ENCODE results near the gene ZNF750. TPM values are rescaled to one million over a fixed set of nuclear protein-coding genes. Genes with fewer than 3 reads are reported as not detected.
A peak's percentile ranks its signal among the peaks of the same experiment; 100 is the strongest.

The ZNF750 gene
- total RNA-seq = not detected
- long read RNA-seq, partial matches to known transcripts = 1 of 1 reads
- long read RNA-seq, other reads (novel, unspliced or antisense) = 0 of 1 reads

DNA sequence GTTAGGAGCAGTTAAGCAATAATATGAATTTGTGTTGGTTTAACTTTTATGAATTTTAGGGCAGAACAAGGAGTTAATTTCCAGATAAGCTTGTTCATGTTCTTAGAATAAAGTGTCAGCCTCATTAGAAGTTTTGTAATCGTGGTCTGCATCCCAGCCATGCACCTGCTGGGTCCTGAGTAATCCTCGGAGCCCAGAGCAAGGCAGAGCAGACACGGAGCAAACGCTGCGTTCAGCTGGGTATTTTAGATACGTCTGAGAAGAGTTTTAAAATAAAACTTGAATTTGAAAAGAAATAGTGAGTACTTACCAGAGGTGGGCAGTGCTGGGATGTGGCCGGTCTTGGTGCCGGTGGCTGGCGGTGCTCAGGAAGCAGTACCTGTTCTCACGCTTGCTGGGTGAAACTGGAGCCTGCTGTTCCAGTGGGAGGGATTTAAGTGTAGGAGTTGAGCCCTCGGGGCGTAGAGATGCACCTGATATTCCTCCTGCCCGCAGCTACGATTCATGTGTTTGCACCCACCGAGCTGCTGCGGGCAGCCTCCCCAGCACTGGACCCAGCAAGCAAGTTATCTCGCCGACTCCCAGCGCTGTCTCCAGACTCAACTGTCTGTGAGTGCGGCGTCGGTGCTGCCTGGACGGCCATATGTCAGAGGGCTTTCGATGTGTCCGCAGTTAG, at the start of gene ZNF750:
Gene ZNF750 (minus strand): TSS at position 406 of the 676 bp plus-strand sequence. CDS start 7,568 bp downstream, outside the sequence.
- intact Hi-C loops (cut with DNase I) = loop anchor here (10.0 kb wide), 1 partner anchor 75 kb away; no protein-coding TSS in a partner anchor
- DNase-seq (ENCODE audit: low spot score) = no peak

DNA sequence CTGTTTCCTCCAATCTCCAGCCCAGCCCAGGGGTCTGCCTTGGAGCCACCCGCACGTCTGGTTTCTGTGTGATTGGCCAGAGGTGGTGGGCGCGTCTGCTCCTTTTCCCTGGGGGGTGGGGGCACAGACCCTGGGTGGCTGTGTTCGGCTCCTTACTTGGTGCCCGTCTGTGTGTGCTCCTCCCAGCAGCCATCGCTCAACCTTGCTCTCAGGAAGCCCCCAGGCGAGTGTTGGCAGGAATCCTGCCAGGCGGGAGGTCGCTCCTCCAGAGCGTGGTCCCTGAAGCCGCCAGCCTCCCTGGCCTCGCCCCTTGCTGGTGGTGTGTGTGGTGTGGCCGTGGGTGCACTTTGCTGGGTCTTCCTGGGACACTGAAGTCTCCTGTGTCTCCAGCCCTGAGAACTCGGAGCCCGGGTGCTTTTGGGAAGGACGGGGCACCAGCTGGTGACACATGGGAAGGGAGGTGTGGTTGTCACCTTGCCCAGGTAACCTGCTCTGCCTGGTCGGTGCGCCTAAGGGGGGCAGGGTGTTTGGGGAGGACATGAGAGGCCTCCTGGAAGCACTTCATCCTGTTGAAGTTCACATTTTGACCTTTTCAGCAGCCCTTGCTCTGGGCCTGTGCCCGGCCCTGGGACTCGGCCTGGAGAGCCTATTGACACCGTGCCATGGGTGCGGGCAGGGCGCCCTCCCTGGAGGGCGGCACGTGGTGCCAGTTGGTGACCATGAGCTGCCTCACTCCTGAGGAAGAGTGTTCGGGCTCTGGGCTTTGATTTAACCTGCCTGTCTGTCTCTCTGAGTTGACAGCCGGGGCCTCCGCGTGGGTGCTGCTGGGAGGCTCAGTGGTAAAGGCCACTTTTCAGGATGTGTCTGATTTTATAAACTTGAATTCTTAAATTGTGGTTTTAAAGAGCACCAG, 49.0 kb upstream of the ZNF750 start:
- DNase-seq (ENCODE audit: low spot score) = no peak
- intact Hi-C loops (cut with DNase I) = no loop called here

DNA sequence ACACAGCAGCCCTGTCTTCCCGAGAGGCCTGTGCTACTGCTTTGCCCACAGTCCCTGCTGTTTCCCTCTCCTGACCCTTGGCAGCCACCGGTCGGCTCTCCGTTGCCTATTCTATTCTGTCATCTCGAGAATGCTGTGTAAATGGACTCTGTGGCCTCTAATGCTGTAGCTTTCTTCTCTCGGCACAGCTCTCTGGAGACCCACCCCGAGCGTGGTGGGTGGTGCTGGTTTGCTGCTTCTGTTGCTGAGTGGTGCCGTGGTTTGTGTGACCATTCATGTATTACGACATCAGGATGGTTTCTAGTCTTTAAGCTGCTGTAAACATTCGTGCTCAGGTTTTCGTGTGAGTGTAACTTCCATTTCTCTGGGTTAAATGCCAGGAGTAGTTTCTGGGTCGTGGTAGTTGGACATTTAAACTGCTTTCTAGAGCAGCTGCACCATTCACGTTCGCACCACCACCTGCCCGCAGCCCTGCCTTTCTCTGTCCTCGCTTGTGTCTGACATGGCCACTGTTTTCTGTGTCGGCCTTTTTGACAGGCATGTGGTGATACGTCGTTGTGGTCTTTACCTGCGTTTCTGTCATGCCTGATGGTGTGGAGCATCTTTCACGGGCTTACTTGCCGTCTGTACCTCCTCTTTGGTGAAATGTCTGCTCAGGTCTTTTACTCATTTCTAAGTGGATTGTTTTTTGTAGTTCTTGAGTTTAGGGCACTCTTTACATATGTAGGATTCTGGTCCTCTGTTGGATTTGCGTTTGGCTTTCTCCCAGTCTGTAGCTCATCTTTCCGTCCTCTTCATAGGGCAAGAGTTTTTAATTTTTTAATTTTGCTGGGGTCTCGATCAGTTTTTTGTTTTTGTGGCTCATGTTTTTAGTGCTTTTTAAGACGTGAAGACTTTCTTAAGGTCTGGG, 47.7 kb upstream of the ZNF750 start:
- intact Hi-C loops (cut with DNase I) = no loop called here
- no peak for DNase-seq (ENCODE audit: low spot score)

DNA sequence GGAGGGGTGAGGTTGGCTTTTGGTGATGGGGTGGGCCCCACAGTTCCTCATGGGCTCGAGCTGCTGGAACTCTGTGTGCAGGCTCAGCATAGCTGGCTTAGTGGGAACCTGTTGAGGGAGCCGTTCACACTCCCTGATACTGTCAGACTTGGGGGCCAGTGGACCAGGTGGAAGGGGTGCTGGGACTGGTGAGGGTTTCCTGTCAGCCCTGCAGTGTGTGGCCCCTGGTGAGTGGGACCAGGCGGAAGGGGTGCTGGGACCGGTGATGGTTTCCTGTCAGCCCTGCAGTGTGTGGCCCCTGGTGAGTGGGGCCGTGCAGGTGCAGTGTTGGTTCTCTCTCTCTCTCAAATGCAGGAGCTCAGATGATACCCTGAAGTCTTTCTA, 45.1 kb upstream of the ZNF750 start:
- DNase-seq (ENCODE audit: low spot score) = no peak
- intact Hi-C loops (cut with DNase I) = no loop called here

DNA sequence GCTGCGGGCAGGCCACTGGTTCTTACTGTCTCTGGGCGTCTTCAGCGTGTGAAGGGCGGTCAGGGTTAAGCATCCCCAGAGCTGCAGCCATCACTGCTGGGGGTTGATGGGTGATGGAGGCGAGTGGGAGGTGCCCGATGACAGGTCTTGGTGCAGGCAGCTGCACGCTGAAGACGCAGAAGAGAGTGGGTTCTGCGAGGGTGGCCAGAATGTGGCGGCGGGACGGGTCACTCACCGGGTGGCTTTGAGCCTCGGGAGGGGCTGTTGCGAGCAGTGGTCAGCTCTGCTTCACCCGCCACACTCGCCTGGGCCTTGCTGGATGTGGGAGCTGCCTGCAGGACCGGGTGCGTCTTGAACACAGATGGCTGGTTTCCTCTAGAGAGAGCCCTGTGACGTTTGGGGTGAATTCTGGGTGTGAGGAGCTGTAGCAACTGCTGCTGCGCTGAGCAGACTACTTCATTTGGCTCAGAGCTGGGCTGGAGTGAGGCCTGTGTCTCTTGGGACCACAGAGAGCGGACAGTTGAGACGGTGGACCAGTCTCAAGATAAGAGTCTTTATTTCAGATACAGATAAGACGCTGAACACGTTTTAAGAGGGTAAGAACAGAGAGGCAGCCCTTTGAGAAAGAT, 44.6 kb upstream of the ZNF750 start:
- DNase-seq (ENCODE audit: low spot score) = no peak
- intact Hi-C loops (cut with DNase I) = no loop called here

DNA sequence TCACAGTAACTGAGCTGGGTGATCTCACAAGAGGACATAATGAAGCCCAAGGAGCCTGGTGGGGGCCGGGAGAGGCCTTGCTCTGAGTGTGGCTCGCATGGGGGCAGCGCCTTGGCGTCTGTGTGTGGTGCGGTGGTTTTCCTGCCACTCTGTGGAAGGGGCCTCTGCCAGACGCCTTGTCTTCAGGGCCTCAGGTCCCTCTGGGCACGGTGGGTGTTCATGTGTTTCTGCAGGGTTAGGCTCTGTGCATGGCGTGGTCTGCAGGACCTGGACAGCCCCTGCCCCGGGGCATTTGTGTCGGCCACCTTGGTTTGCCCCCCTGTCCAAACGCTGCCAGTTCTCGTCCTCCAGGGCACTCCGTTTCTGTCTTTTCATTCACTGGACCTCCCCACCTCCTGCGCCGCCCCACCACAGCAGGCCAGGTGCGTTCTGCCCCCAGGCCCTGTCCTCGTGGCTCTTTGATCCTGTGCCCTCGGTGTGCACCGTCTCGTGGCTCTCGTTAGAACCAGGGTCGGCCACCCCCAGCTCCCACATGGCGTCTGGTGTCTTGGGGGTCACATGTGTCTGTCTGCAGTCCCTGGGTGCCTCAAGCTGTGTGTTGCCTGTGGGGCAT, 43.7 kb upstream of the ZNF750 start:
- no peak for DNase-seq (ENCODE audit: low spot score)
- intact Hi-C loops (cut with DNase I) = no loop called here

DNA sequence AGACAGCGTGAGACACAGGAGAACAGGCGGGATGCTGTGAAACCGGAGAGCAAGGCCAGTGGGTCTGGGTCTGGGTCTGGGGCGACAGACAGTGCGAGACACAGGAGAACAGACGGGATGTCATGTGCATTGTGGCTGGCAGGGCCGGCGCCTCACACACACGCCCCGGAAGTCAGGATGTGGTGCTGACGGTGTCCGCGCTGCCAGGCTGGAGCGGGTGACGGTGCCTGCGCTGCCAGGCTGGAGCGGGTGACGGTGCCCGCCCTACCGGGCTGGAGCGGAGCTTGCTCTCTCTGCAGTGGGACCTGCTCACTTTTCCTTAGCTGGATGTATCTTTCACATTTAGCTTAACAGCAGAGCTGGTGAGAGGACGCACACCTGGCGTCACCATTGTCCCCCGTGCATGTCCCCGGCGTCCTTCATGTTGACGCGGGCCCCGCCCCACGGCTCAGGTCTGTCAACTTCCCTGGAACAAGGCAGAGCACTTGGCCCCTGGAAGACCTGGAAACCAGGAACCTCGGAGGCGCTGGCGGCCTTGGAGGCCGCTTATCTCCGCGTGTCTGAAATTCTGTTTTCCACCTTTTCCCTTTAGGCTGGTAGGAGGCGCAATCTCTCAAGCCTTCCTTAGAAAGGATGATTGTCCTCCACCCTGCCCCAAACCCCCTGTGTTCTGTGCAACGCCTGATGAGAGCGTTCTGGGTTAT, 43.0 kb upstream of the ZNF750 start:
- intact Hi-C loops (cut with DNase I) = no loop called here

DNA sequence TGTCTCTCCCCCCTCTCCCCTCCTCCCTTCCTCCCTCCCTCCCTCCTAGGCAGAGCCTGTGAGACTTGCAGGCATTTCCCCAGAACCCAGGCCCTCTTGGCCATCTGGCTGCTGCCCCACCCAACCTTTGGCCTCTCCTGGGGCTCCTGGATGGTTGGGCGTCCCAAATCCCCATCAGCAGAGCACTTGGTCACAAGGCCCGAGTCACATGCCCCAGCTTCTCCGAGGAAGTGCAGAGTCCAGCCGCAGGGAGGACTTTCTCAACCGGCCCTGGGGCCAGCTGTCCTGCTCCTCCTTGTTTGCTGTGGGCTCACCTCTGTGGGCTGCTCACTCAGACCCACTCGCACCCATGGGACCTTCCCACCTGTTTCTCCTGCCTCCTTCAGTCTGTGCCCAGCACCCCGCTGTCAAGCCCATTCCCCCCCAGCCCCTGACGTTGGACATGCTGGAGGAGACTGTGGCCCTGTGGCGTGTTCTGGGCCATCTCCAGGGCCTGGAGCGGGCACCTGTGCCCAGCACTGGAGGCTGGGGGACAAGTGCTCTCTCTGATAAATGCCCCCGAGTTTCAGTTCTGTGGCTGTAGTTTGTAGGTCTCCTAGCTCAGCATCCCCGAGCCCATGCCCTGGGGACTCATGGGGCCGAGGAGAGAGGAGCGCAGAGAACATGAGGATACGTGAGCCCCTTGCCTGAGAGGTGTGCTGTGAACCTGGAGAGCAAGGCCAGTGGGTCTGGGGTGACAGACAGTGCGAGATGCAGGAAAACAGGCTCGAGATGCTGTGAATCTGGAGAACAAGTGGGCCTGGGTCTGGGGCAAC, 42.3 kb upstream of the ZNF750 start:
- no peak for DNase-seq (ENCODE audit: low spot score)
- intact Hi-C loops (cut with DNase I) = no loop called here

More for the DNA sequence above, 43.0 kb upstream of the ZNF750 start:
- DNase-seq (ENCODE audit: low spot score) = no peak

DNA sequence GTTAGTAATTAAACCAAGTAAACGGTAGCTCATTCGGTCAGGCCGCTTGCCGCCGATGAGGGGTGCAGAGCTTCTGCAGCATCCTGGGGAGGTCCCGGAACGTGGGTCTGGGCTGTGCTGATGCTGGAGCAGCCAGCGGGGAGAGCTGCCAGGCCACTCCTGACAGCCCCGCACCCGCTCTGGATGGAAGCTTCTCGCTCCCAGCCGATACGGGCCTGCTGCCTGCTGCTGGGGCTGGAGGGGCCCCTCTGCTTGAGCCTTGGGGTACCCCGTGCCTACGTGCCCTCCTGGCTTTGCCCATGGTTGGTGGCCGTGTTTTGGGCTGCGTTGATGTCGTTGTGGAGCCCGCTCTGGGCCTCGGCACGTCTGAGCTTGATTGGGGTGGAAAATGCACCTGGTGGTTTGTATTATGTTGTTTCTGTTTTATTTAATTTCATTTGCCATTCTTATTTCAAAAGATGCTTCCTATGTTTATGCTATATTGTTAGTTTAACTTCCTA, 41.6 kb upstream of the ZNF750 start:
- no peak for DNase-seq (ENCODE audit: low spot score)
- intact Hi-C loops (cut with DNase I) = no loop called here

DNA sequence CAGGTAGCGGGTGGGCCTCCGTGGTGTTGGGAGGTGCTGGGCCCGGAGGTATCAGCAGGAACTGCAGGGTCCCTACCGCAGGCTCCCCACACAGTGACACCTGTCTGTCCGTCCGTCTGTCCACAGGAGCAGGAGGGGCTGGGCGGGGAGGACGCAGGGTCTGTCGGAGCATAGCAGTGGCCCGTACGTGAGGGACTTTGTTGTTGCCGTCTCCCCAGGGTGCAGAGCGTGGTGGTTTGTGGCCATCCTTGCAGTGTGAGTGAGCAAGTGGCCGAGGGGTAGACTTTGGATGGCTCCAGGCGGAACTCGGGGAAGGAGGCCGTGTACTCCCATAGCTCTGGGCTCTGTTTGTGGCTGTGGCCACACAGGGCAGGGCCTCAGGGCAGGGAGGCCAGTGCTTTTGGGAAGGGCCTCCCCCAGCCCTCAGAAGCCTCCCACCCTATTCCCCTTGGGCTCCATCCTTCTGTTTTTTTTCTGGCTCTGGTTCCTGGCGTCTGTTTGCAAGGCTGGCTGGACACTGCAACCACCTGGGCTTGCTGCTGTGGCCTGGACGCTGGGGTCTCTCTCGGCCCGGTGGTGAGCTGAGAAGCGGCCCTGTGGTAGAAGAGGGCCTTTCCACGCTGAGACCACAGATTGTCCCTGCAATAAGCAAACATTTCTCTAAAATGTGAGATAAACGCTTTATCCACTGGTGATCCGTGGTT, 41.0 kb upstream of the ZNF750 start:
- intact Hi-C loops (cut with DNase I) = no loop called here

DNA sequence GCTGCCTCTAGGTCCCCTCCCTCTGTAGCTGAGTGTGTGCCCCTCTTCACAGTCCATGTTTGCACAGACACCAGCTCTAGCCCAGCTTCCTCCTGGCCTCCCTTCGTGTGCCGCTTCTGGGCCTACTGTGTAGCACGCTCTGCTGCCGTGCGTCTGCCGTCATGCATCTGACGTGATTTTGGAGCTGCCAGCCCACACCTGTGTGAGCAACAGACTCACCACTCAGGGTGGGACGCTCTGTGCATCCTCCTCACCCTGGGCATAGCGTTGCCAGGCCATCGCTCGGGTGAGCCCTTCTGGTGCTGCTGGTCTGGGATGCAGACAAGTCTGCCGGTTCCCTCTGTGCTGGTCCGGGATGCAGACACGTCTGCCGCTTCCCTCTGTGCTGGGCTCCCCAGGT, 39.4 kb upstream of the ZNF750 start:
- no peak for DNase-seq (ENCODE audit: low spot score)
- intact Hi-C loops (cut with DNase I) = loop anchor here (5.0 kb wide), 1 partner anchor 33 kb away; no protein-coding TSS in a partner anchor

More for the DNA sequence above, 41.0 kb upstream of the ZNF750 start:
- DNase-seq (ENCODE audit: low spot score) = no peak

DNA sequence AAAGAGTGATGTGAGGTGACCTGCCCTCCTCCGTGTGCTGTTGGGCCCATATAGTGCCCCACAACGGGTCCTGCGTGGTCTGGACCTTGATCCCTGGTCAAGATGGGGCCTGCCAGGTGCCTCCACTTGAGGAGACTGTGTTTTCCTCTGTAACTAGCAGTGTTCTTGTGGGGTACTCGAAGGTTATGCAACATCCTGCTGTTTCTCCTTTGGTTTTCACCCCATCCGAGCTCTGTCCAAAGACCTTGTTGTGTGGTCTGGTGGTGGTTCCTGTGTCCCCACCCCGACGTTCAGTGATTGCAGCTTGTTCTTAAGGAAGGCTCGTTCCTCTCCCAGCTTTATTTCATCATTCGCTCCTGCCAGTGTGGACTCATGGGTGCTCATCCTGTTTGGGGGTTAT, 38.7 kb upstream of the ZNF750 start:
- DNase-seq (ENCODE audit: low spot score) = no peak
- intact Hi-C loops (cut with DNase I) = loop anchor here (5.0 kb wide), 1 partner anchor 34 kb away; no protein-coding TSS in a partner anchor

DNA sequence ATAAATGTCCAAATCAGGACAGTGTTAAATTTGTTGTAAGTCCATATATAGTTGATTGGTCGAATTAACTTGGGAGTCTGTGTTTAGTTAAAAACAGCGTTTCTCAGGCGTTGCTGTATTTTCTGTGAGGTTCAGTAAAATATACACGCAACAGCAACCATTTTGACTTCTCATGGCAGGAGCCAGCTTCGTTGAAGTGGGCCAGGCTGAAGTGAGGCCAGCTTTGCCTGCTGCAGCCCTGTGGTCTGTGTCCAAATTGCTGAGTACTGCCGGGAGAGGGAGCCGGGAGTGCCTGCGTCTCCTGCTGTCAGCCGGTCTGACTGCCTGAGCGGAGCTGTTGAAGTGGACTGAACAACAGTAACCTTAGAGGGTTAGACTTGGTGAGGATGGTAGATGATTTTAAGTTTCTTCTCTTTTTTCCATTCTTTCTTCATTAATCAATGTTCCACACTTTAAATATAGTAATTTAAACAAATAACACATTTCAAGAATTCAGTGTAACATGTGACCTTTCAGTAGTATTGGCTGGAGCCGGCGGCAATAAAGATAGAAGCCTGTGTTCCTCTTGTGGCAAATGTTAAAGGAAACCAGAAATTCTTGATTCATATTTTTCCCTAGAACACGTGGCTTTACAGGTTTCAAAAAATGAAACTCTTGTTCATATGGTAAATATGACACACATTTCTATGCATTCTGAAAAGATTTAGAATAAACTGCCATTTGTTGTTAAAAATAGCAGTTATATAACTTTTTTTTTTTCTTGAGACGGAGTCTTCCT, 37.0 kb upstream of the ZNF750 start:
- intact Hi-C loops (cut with DNase I) = loop anchor here (5.0 kb wide), 1 partner anchor 36 kb away; no protein-coding TSS in a partner anchor
- DNase-seq (ENCODE audit: low spot score) = peak; percentile 88

DNA sequence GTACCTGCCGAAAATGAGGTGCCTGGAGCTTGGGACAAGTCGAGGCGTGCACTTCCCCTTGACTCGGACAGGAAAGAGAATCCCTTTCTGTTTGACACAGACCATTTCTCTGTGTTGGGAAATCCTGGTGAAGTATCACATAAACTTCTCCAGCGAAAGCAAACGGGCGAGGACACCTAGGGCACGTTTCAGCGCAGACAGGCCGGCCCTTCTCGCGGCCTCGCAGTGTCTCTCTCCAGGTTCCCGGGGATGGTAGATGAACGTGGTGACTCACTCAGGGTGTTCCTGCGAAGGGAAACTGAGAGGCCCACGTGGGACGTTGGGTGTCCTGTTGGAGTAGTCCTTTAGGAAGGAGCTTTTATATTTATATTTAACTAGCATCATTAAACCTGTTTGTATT, 36.3 kb upstream of the ZNF750 start:
- intact Hi-C loops (cut with DNase I) = loop anchor here (5.0 kb wide), 1 partner anchor 36 kb away; no protein-coding TSS in a partner anchor
- DNase-seq (ENCODE audit: low spot score) = no peak

DNA sequence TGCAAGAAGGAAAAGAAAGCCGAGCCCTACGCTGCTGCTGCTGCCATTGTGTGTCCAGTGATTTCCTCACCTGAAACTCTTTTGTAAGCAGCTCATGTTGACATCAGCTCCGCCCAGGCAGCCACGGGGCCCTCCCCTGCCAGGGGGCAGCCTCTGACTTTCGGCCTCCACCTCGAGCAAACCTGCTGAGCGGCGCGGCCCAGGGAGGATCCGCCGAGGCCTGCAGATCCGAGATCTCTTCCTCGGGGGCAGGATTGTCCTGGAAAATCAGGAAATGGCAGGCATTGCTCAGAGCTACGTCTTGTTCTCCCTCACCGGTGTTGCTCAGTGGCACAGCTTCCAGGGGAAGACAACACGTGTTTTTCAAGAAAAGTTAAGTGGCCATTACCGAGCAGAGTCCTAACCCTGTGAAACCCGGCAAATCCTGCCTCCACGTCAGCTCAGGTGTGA, 35.6 kb upstream of the ZNF750 start:
- intact Hi-C loops (cut with DNase I) = loop anchor here (5.0 kb wide), 1 partner anchor 37 kb away; no protein-coding TSS in a partner anchor
- no peak for DNase-seq (ENCODE audit: low spot score)

All from cardiac septum (tissue), 1 donor.